ENCODE results near the gene DOK5.

Gene DOK5

GRCh38 chr20:54506643-54507042 is 31.2 kb downstream of the DOK5 start:
- no peak for TF ChIP-seq CTCF (conservative IDR thresholded peaks at IDR 0.05; ENCODE audit: low read depth, low read length)
- H3K4me3 ChIP-seq (ENCODE audit: low read depth, low read length): no peak overlapping the region
- DNase-seq (ENCODE audit: low read depth): no peak

DNA sequence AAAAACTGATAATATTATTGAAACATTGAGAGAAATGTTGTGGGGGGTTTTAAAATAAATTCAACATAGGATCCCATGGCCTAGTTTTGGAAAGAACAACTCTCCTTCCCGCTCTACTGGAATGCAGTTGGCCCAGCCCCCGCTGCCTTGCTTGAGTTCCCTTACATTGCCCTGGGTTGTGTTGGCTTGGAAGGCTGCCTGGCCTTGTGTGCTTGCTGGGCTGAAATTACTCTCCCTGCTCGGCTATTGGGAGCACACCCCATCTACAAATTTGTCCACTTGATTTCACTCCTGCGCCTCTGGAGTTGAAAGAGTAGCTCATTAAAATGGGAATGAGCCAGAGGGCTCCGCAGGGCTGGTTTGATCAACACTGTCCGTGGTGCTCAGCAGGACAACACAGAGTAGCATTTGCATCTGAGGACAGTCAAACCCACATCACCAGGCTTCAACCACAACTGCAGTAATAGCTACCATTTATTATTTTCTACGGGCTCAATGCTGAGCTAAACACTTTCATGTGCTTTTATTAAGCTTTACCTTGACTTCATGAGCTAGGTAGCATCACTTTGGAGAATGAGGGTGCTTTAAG is 35.2 kb downstream of the DOK5 start:
- H3K4me3 ChIP-seq (ENCODE audit: low read depth, low read length): no peak overlapping the region
- DNase-seq (ENCODE audit: low read depth): no peak
- TF ChIP-seq CTCF (conservative IDR thresholded peaks at IDR 0.05; ENCODE audit: low read depth, low read length): no peak

- no peak for TF ChIP-seq CTCF (conservative IDR thresholded peaks at IDR 0.05; ENCODE audit: low read depth, low read length)
- H3K4me3 ChIP-seq (ENCODE audit: low read depth, low read length): no peak overlapping the region
- DNase-seq (ENCODE audit: low read depth): no peak
These were observed 37.3 kb downstream of the DOK5 start for GRCh38 chr20:54512694-54513093.

DNA sequence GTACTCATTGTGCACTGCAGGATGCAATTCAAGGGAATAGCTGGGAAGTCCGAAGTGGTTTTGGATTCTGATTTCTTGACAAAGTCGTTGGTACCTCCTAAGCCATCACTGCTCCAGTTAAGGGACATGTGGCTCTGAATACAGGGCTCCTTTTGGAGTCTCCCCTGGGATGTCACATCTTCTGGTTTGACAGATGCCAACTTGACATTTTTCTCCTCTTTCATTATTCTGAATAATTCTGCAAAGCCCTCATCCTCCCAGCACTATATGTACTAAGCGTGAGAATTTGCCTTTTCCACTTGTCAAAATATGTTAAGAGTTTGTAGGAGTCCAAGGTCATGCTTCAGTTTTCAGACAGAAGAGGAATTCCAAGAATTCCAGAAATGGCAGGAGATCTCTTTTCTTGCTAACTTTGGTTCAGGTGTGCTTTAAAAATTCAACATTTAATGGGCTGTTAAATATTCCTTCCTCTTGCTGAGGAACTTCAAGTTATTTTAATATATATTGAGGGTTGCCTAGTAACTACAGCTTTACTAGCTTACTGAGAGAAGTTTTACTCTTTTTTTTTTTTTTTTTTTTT is 38.7 kb downstream of the DOK5 start:
- DNase-seq (ENCODE audit: low read depth): no peak
- no peak for TF ChIP-seq CTCF (conservative IDR thresholded peaks at IDR 0.05; ENCODE audit: low read depth, low read length)
- no peak overlapping the region for H3K4me3 ChIP-seq (ENCODE audit: low read depth, low read length)

- no peak overlapping the region for H3K4me3 ChIP-seq (ENCODE audit: low read depth, low read length)
- no peak for TF ChIP-seq CTCF (conservative IDR thresholded peaks at IDR 0.05; ENCODE audit: low read depth, low read length)
- DNase-seq (ENCODE audit: low read depth): no peak
These were observed 40.6 kb downstream of the DOK5 start for GRCh38 chr20:54515793-54516628.

GRCh38 chr20:54517241-54517975 is 42.0 kb downstream of the DOK5 start:
- DNase-seq (ENCODE audit: low read depth): no peak
- H3K4me3 ChIP-seq (ENCODE audit: low read depth, low read length): no peak overlapping the region
- TF ChIP-seq CTCF (conservative IDR thresholded peaks at IDR 0.05; ENCODE audit: low read depth, low read length): no peak
